IMR-90 (cell line): ENCODE data around the gene GUCY1A2. TPM values are rescaled to one million over a fixed set of nuclear protein-coding genes. Genes with fewer than 3 reads are reported as not detected.

Experiments
- ATAC-seq: fragments of 200-7000 bp; cut with Tn5 transposase; 2 replicates; pipeline ENCODE4 v1.9.1; 2020; ENCODE audit warnings: low read depth, mild to moderate bottlenecking, moderate library complexity
- Bru-seq: library from RNA; stranded (reverse); fragments of 400-500 nt; gene quantifications from one replicate; lab custom pipeline; 2021; lab: Mats Ljungman, UMichigan
- BruChase-seq, 2 experiments: library from RNA; stranded (reverse); fragments of 400-500 nt; gene quantifications; one replicate each; lab custom pipeline; 2021; lab: Mats Ljungman, UMichigan
- BruUV-seq: library from RNA; stranded (reverse); fragments of 400-500 nt; replicated peaks from 2 replicates; lab custom pipeline; 2021; lab: Mats Ljungman, UMichigan
- CTCF ChIA-PET: fragments of 300-600 bp; formaldehyde crosslinking; extraction: SDS; loops from one replicate; lab custom pipeline; 2021; ENCODE audit warnings: antibody characterized with exemption; lab: Yijun Ruan, JAX
- POLR2A ChIA-PET: fragments of 300-600 bp; sonication (Branson Sonifier 250); formaldehyde crosslinking; loops from one replicate; lab custom pipeline; 2022; ENCODE audit warnings: antibody characterized with exemption; ENCODE audit not compliant: unreplicated experiment; lab: Charles Lee
- DNase-seq: peaks from one replicate; pipeline ENCODE4 v3.0.0; 2013
- H2AFZ ChIP-seq: replicated peaks from 2 replicates; pipeline ENCODE3; 2013; ENCODE audit warnings: low read length, mild to moderate bottlenecking; ENCODE audit not compliant: poor library complexity
- H2AK5ac ChIP-seq: 2 replicates; pipeline ENCODE4 v1.6.1; 2013; ENCODE audit warnings: low read depth, low read length, inconsistent platforms
- H2AK9ac ChIP-seq: replicated peaks from 2 replicates; pipeline ENCODE3; 2013; ENCODE audit warnings: mild to moderate bottlenecking, low read depth, low read length, moderate library complexity; ENCODE audit not compliant: poor library complexity
- H2BK120ac ChIP-seq: 2 replicates; pipeline ENCODE4 v1.6.1; 2013; ENCODE audit warnings: low read depth, low read length, inconsistent platforms
- H2BK15ac ChIP-seq: 3 replicates; pipeline ENCODE4 v1.6.1; 2013; ENCODE audit warnings: low read depth, low read length, inconsistent platforms
- H2BK20ac ChIP-seq: 2 replicates; pipeline ENCODE4 v1.6.1; 2013; ENCODE audit warnings: low read depth, mild to moderate bottlenecking, inconsistent platforms, low read length, moderate library complexity
- H2BK5ac ChIP-seq: 2 replicates; pipeline ENCODE4 v1.6.1; 2013; ENCODE audit warnings: mild to moderate bottlenecking, low read depth, low read length, inconsistent platforms; ENCODE audit not compliant: poor library complexity, severe bottlenecking
- H3K14ac ChIP-seq: replicated peaks from 2 replicates; pipeline ENCODE4 v1.6.1; 2013; ENCODE audit warnings: low read depth, low read length, inconsistent platforms
- H3K18ac ChIP-seq: 2 replicates; pipeline ENCODE4 v1.6.1; 2013; ENCODE audit warnings: low read depth, low read length, control low read depth
- H3K23ac ChIP-seq: 2 replicates; pipeline ENCODE4 v1.6.1; 2013; ENCODE audit warnings: low read depth, low read length, inconsistent platforms
- H3K27ac ChIP-seq: 2 replicates; pipeline ENCODE4 v1.5.1; 2013; ENCODE audit warnings: mild to moderate bottlenecking, control low read depth, low read length; ENCODE audit not compliant: insufficient read depth
- H3K27me3 ChIP-seq: 2 replicates; pipeline ENCODE4 v1.6.1; 2013; ENCODE audit warnings: low read length; ENCODE audit not compliant: control insufficient read depth, insufficient read depth
- H3K36me3 ChIP-seq: 2 replicates; pipeline ENCODE4 v1.6.1; 2013; ENCODE audit warnings: low read length, mixed read lengths; ENCODE audit not compliant: control insufficient read depth, insufficient read depth
- H3K4ac ChIP-seq: 2 replicates; pipeline ENCODE4 v1.6.1; 2013; ENCODE audit warnings: low read depth, low read length, inconsistent platforms
- H3K4me1 ChIP-seq: 2 replicates; pipeline ENCODE4 v1.6.1; 2013; ENCODE audit warnings: low read length, mixed read lengths; ENCODE audit not compliant: control insufficient read depth, insufficient read depth
- H3K4me2 ChIP-seq: 2 replicates; pipeline ENCODE4 v1.6.1; 2013; ENCODE audit warnings: low read depth, mild to moderate bottlenecking, control low read depth, low read length, moderate library complexity
- H3K4me3 ChIP-seq: 2 replicates; pipeline ENCODE4 v1.5.1; 2013; ENCODE audit warnings: low read depth, mild to moderate bottlenecking, control low read depth, low read length, moderate library complexity; ENCODE audit not compliant: insufficient read depth
- H3K56ac ChIP-seq: 2 replicates; pipeline ENCODE4 v1.6.1; 2013; ENCODE audit warnings: low read length, inconsistent platforms; ENCODE audit not compliant: insufficient read depth; ENCODE audit errors: extremely low read depth
- H3K79me1 ChIP-seq, 2 experiments: 2 replicates each; pipeline ENCODE4 v1.6.1; 2013; ENCODE audit warnings: low read length in 2 of 2, inconsistent platforms in 1 of 2, low read depth in 1 of 2
- H3K9ac ChIP-seq: 2 replicates; pipeline ENCODE4 v1.6.1; 2013; ENCODE audit warnings: low read depth, low read length, control low read depth
- H3K9me1 ChIP-seq: 2 replicates; pipeline ENCODE4 v1.6.1; 2013; ENCODE audit warnings: low read length, inconsistent platforms; ENCODE audit not compliant: insufficient read depth
- H3K9me3 ChIP-seq: 2 replicates; pipeline ENCODE4 v1.6.1; 2013; ENCODE audit warnings: low read length; ENCODE audit not compliant: control insufficient read depth, insufficient read depth
- H4K20me1 ChIP-seq: 2 replicates; pipeline ENCODE4 v1.6.1; 2013; ENCODE audit warnings: low read length, inconsistent platforms; ENCODE audit not compliant: insufficient read depth
- H4K5ac ChIP-seq: 2 replicates; pipeline ENCODE4 v1.6.1; 2013; ENCODE audit warnings: mild to moderate bottlenecking, low read depth, low read length, control low read depth
- H4K8ac ChIP-seq, 2 experiments: 2 replicates each; pipeline ENCODE4 v1.6.1; 2013; ENCODE audit warnings: low read depth in 2 of 2, low read length in 2 of 2, control low read depth in 1 of 2, inconsistent platforms in 1 of 2
- H4K91ac ChIP-seq: 2 replicates; pipeline ENCODE4 v1.6.1; 2013; ENCODE audit warnings: low read depth, low read length, inconsistent platforms; ENCODE audit not compliant: insufficient read depth
- CHD1 ChIP-seq: IDR thresholded peaks from 2 replicates; pipeline ENCODE4 v1.6.1; 2012; ENCODE audit warnings: low read depth, low read length, improper control_type of control experiment
- FOS ChIP-seq: fragments of 150-350 bp; IDR thresholded peaks from 2 replicates; pipeline ENCODE4 v1.6.1; 2016; ENCODE audit warnings: low read depth, low read length
- MAZ ChIP-seq: IDR thresholded peaks from 2 replicates; pipeline ENCODE4 v1.6.1; 2012; ENCODE audit warnings: low read depth, mild to moderate bottlenecking, low read length, improper control_type of control experiment, moderate library complexity, borderline replicate concordance
- MXI1 ChIP-seq: IDR thresholded peaks from 2 replicates; pipeline ENCODE4 v1.6.1; 2012; ENCODE audit warnings: low read depth, mild to moderate bottlenecking, low read length, moderate library complexity, borderline replicate concordance
- RCOR1 ChIP-seq: IDR thresholded peaks from 2 replicates; pipeline ENCODE4 v1.6.1; 2012; ENCODE audit warnings: mild to moderate bottlenecking, low read length, improper control_type of control experiment; ENCODE audit not compliant: insufficient replicate concordance
- RFX5 ChIP-seq: IDR thresholded peaks from 2 replicates; pipeline ENCODE4 v1.8.0; 2012; ENCODE audit warnings: low read depth, mild to moderate bottlenecking, low read length, moderate library complexity
- USF2 ChIP-seq: fragments of 150-350 bp; IDR thresholded peaks from 2 replicates; pipeline ENCODE4 v1.6.1; 2017; ENCODE audit warnings: mild to moderate bottlenecking, antibody characterized with exemption, low read length, low read depth
- WGBS, 2 experiments: methylation state at CpG; one replicate each; pipeline versions ENCODE4 v1.1.5 to v1.1.7; 2013; ENCODE audit warnings: missing lambda C conversion rate in 2 of 2; ENCODE audit not compliant: insufficient read length in 1 of 2; ENCODE audit errors: extremely low coverage in 2 of 2; 5-methylcytosine and 5-hydroxymethylcytosine counted together
- dilution Hi-C: fragments of 300-500 bp; cut with HindIII; formaldehyde crosslinking; loops from one replicate; pipeline ENCODE4 v1.14.3; 2018; ENCODE audit warnings: low sequenced_read_pairs; ENCODE audit not compliant: unreplicated experiment
- in situ Hi-C: fragments of 300-500 bp; cut with MboI; formaldehyde crosslinking; loops from 3 replicates; pipeline ENCODE4 v1.14.3; 2019; ENCODE audit warnings: low sequenced_read_pairs, inconsistent platforms, mixed read lengths
- intact Hi-C: fragments of 100-400 bp; cut with micrococcal nuclease; formaldehyde crosslinking; loops from 2 replicates; pipeline ENCODE4 v1.10.0; 2022
- long read RNA-seq: library from polyadenylated mRNA; unstranded; transcript quantifications from one replicate; pipeline ENCODE4 v2.0.0, GENCODE V29; 2021; ENCODE audit not compliant: unreplicated experiment
- polyA plus RNA-seq, 3 experiments: library from polyadenylated mRNA; depleted of rRNA; stranded (reverse); fragments of >200 nt; gene quantifications; 2 replicates each; pipeline ENCODE4 v1.2.3, GENCODE V29; 2012; ENCODE audit warnings: low replicate concordance in 1 of 3
- total RNA-seq: library from RNA; depleted of rRNA; stranded (reverse); fragments of >200 nt; gene quantifications from 2 replicates; pipeline ENCODE4 v1.2.3, GENCODE V29; 2012; rRNA removed

Gene GUCY1A2
- total RNA-seq (under 0.01 TPM in 2 replicates), polyA plus RNA-seq (2012; rRNA removed) (0.03 TPM in 1 of 2 replicates, not detected in the other), Bru-seq, nascent RNA (percentile 5 among the genes with signal in this experiment), BruChase-seq, experiment 1, labeled RNA remaining after a 6-hour chase (percentile 7 among the genes with signal in this experiment), BruChase-seq, experiment 2, labeled RNA remaining after a 2-hour chase (percentile 3 among the genes with signal in this experiment)
- polyA plus RNA-seq (2012; cell fraction: cytosol; rRNA removed) = not detected in 2 replicates
- 0.02 TPM in 1 of 2 replicates, not detected in the other for polyA plus RNA-seq (2012; cell fraction: nucleus; rRNA removed; ENCODE audit: low replicate concordance)
- long read RNA-seq = 0 reads

GRCh38 chr11:107018219-107018901, at the start of gene GUCY1A2:
GUCY1A2 (minus strand) TSS chr11:107018476; CDS start chr11:107018055, 421 bp downstream.
- Histone ChIP-seq H4K20me1 (no peaks in the 10 kb centered on the region), H3K4me3 (peak within 1 kb of the TSS; percentile 42), H3K9me1 (no peaks in the 10 kb centered on the region), H3K56ac (no peak within 1 kb of the TSS), H2BK20ac (no peak within 1 kb of the TSS), H3K18ac (no peak within 1 kb of the TSS), H2BK5ac (no peak within 1 kb of the TSS), H3K36me3 (no peaks in the 10 kb centered on the region), H3K79me1 (no peaks in the 10 kb centered on the region), H3K9me3 (no peaks in the 10 kb centered on the region), H3K4me2 (peak within 1 kb of the TSS; percentile 93), H4K8ac (no peak within 1 kb of the TSS), H2AFZ (peak within 1 kb of the TSS; percentile 83), H2AK9ac (peak within 1 kb of the TSS; percentile 49), H4K91ac (no peak within 1 kb of the TSS), H3K4me1 (no peaks in the 10 kb centered on the region), H3K27me3 (peaks cover 23% of the 10 kb centered on the region), H3K27ac (no peak within 1 kb of the TSS), H3K4ac (no peak within 1 kb of the TSS), H2BK15ac (no peak within 1 kb of the TSS), H2AK5ac (no peak within 1 kb of the TSS), H3K23ac (no peak within 1 kb of the TSS), H4K5ac (no peak within 1 kb of the TSS), H3K14ac (no peak within 1 kb of the TSS), H2BK120ac (no peak within 1 kb of the TSS), H3K9ac (no peak within 1 kb of the TSS)
- CTCF ChIA-PET = interaction anchor here (0.6 kb wide), 1 partner anchor 41 kb away, joined by 3 read pairs; no protein-coding TSS in a partner anchor
- in situ Hi-C loops (no loop called here), intact Hi-C loops (loop anchor here (5.0 kb wide), 3 partner anchors 296 to 861 kb away; no protein-coding TSS in a partner anchor), dilution Hi-C loops (no loop called here)
- TF ChIP-seq MAZ = no peak
- TF ChIP-seq FOS = no peak
- no peak for TF ChIP-seq RFX5
- no peak for TF ChIP-seq CHD1
- TF ChIP-seq MXI1 = no peak
- no peak for TF ChIP-seq RCOR1
- TF ChIP-seq USF2 = no peak
- peak; percentile 7 for ATAC-seq
- POLR2A ChIA-PET = no interaction called here
- BruUV-seq = no TSS peak
- DNase-seq = no peak
- 0% methylated on average over 27 of the region's 67 CpGs; no CpG with 5 or more reads in 1 of the 2 experiments for WGBS, 2 experiments
